Neural cell (in vitro differentiated cells): ENCODE data around the gene FAM83G. TPM values are rescaled to one million over a fixed set of nuclear protein-coding genes. Genes with fewer than 3 reads are reported as not detected.

Experiments
- H2AFZ ChIP-seq: fragments of 200-600, 300-800 bp; sonication (generic), shearing (Covaris generic); 2 replicates; pipeline ENCODE4 v1.6.0; 2014; ENCODE audit warnings: low read depth, mild to moderate bottlenecking, antibody characterized with exemption, low read length, moderate library complexity
- H3F3A ChIP-seq: fragments of 200-600 bp; shearing (Covaris generic); 2 replicates; pipeline ENCODE4 v1.6.1; 2016; ENCODE audit warnings: mild to moderate bottlenecking, moderate library complexity, mixed read lengths, antibody characterized with exemption, low read length; ENCODE audit not compliant: insufficient read depth, poor library complexity, severe bottlenecking
- H3K27ac ChIP-seq: fragments of 200-600, 300-800 bp; sonication (generic), shearing (Covaris generic); 2 replicates; pipeline ENCODE4 v1.5.1; 2014; ENCODE audit warnings: mild to moderate bottlenecking, low read length, moderate library complexity
- H3K27me3 ChIP-seq: fragments of 300-800, 200-600 bp; sonication (generic), shearing (Covaris generic); 2 replicates; pipeline ENCODE4 v1.6.0; 2014; ENCODE audit warnings: mild to moderate bottlenecking, low read depth, low read length, moderate library complexity; ENCODE audit not compliant: insufficient read depth
- H3K36me3 ChIP-seq: fragments of 300-800, 200-600 bp; sonication (generic), shearing (Covaris generic); 2 replicates; pipeline ENCODE4 v1.5.1; 2014; ENCODE audit warnings: mild to moderate bottlenecking, antibody characterized with exemption, low read length, moderate library complexity; ENCODE audit not compliant: insufficient read depth
- H3K4me2 ChIP-seq: fragments of 300-800, 200-600 bp; sonication (generic), shearing (Covaris generic); 2 replicates; pipeline ENCODE4 v1.6.0; 2014; ENCODE audit warnings: mild to moderate bottlenecking, low read length
- H3K4me3 ChIP-seq: fragments of 300-800, 200-600 bp; sonication (generic), shearing (Covaris generic); 2 replicates; pipeline ENCODE4 v1.5.1; 2014; ENCODE audit warnings: mild to moderate bottlenecking, low read length, moderate library complexity
- H3K79me2 ChIP-seq: fragments of 200-600 bp; shearing (Covaris generic); replicated peaks from 2 replicates; pipeline ENCODE4 v1.6.0; 2014; ENCODE audit warnings: mild to moderate bottlenecking, low read length, moderate library complexity; ENCODE audit not compliant: insufficient read depth
- H3K9ac ChIP-seq: fragments of 300-800, 200-600 bp; sonication (generic), shearing (Covaris generic); 2 replicates; pipeline ENCODE4 v1.6.1; 2016; ENCODE audit warnings: mild to moderate bottlenecking, low read length, mixed read lengths
- H3K9me2 ChIP-seq: fragments of 200-600 bp; shearing (Covaris generic); 2 replicates; pipeline ENCODE4 v1.6.1; 2016; ENCODE audit warnings: mild to moderate bottlenecking, low read length, mixed read lengths; ENCODE audit not compliant: insufficient read depth
- H3K9me3 ChIP-seq: fragments of 200-600, 300-800 bp; sonication (generic), shearing (Covaris generic); 2 replicates; pipeline ENCODE4 v1.6.1; 2016; ENCODE audit warnings: mild to moderate bottlenecking, mixed run types, low read length, moderate library complexity, mixed read lengths
- H4K20me1 ChIP-seq: fragments of 200-600 bp; shearing (Covaris generic); 2 replicates; pipeline ENCODE4 v1.6.1; 2016; ENCODE audit warnings: mild to moderate bottlenecking, mixed run types; ENCODE audit not compliant: insufficient read depth
- CTCF ChIP-seq: fragments of 450-650 bp; IDR thresholded peaks from 2 replicates; pipeline ENCODE4 v1.5.1; 2014; ENCODE audit warnings: antibody characterized with exemption, mild to moderate bottlenecking, moderate library complexity; ENCODE audit not compliant: poor library complexity, severe bottlenecking
- EP300 ChIP-seq: fragments of 450-650 bp; conservative IDR thresholded peaks from 2 replicates; pipeline ENCODE4 v1.6.1; 2014; ENCODE audit warnings: antibody characterized with exemption, mild to moderate bottlenecking, moderate library complexity; ENCODE audit not compliant: poor library complexity, severe bottlenecking
- MXI1 ChIP-seq: fragments of 450-650 bp; conservative IDR thresholded peaks from 2 replicates; pipeline ENCODE4 v1.6.1; 2014; ENCODE audit warnings: antibody characterized with exemption, mild to moderate bottlenecking; ENCODE audit not compliant: poor library complexity, severe bottlenecking
- RAD21 ChIP-seq: fragments of 450-650 bp; conservative IDR thresholded peaks from 2 replicates; pipeline ENCODE4 v1.6.1; 2014; ENCODE audit warnings: antibody characterized with exemption, mild to moderate bottlenecking, moderate library complexity
- REST ChIP-seq: IDR thresholded peaks from 2 replicates; pipeline ENCODE4 v1.6.1; 2012; ENCODE audit warnings: borderline replicate concordance
- SMC3 ChIP-seq: fragments of 450-650 bp; conservative IDR thresholded peaks from 2 replicates; pipeline ENCODE4 v1.6.1; 2014; ENCODE audit warnings: antibody characterized with exemption, mild to moderate bottlenecking, moderate library complexity; ENCODE audit not compliant: poor library complexity
- TAF1 ChIP-seq: IDR thresholded peaks from 2 replicates; pipeline ENCODE4 v1.6.1; 2012; ENCODE audit warnings: low read depth
- polyA plus RNA-seq: library from polyadenylated mRNA; depleted of rRNA; stranded (reverse); fragments of >200 nt; gene quantifications from 2 replicates; pipeline ENCODE4 v1.2.3, GENCODE V29; 2014

FAM83G gene
- polyA plus RNA-seq, 1 donor from 2014 or later: not detected

GRCh38 chr17:19013226-19013625 lies 8.7 kb upstream of the FAM83G start:
- TF ChIP-seq RAD21: no peak
- no peak overlapping the region for H2AFZ ChIP-seq
- H3K4me3 ChIP-seq: no peak overlapping the region
- H3K36me3 ChIP-seq: no peaks in the 10 kb centered on the region
- H4K20me1 ChIP-seq: no peaks in the 10 kb centered on the region
- H3K27ac ChIP-seq: no peak overlapping the region
- H3K4me2 ChIP-seq: no peak overlapping the region
- H3K9me2 ChIP-seq: no peaks in the 10 kb centered on the region
- H3K9me3 ChIP-seq: no peaks in the 10 kb centered on the region
- no peaks in the 10 kb centered on the region for H3K27me3 ChIP-seq
- no peak overlapping the region for H3K9ac ChIP-seq
- H3F3A ChIP-seq: no peaks in the 10 kb centered on the region
- no peaks in the 10 kb centered on the region for H3K79me2 ChIP-seq

- Histone ChIP-seq H3K4me2 (no peak overlapping the region), H3K9me2 (no peaks in the 10 kb centered on the region), H3K9me3 (no peaks in the 10 kb centered on the region), H3K27me3 (no peaks in the 10 kb centered on the region), H3K4me3 (no peak overlapping the region), H3K79me2 (no peaks in the 10 kb centered on the region), H3F3A (no peaks in the 10 kb centered on the region), H2AFZ (no peak overlapping the region), H3K9ac (no peak overlapping the region), H3K27ac (no peak overlapping the region), H4K20me1 (no peaks in the 10 kb centered on the region), H3K36me3 (no peaks in the 10 kb centered on the region)
- no peak for TF ChIP-seq MXI1
- no peak for TF ChIP-seq RAD21
- TF ChIP-seq TAF1: no peak
- no peak for TF ChIP-seq CTCF
- TF ChIP-seq EP300: no peak
Observed at GRCh38 chr17:19012171-19013080, 7.9 kb upstream of the FAM83G start.

- Histone ChIP-seq H4K20me1 (no peaks in the 10 kb centered on the region), H3K9me3 (peaks cover 4% of the 10 kb centered on the region), H3K4me3 (no peak overlapping the region), H3F3A (no peaks in the 10 kb centered on the region), H2AFZ (no peak overlapping the region), H3K9me2 (no peaks in the 10 kb centered on the region), H3K9ac (no peak overlapping the region), H3K36me3 (no peaks in the 10 kb centered on the region), H3K4me2 (no peak overlapping the region), H3K27me3 (no peaks in the 10 kb centered on the region), H3K79me2 (no peaks in the 10 kb centered on the region), H3K27ac (no peak overlapping the region)
- no peak for TF ChIP-seq RAD21
- no peak for TF ChIP-seq REST
- TF ChIP-seq SMC3: no peak
- TF ChIP-seq EP300: no peak
Observed at GRCh38 chr17:19011581-19011980, 7.0 kb upstream of the FAM83G start.
